WERI-Rb-1 (cell line): ENCODE results near the gene WDR59.

ENCODE experiments used
- DNase-seq: peaks from one replicate; pipeline ENCODE4 v3.0.0-alpha.2; 2020
- H3K27ac ChIP-seq: fragments of 250-450 bp; sonication (Bioruptor Pico); 2 replicates; pipeline ENCODE4 v1.5.1; 2020; ENCODE audit warnings: mild to moderate bottlenecking, moderate library complexity
- H3K27me3 ChIP-seq: fragments of 250-450 bp; sonication (Bioruptor Pico); 2 replicates; pipeline ENCODE4 v1.5.1; 2021; ENCODE audit warnings: mild to moderate bottlenecking, low read depth, moderate library complexity; ENCODE audit not compliant: insufficient read depth, severe bottlenecking
- H3K36me3 ChIP-seq: fragments of 250-450 bp; sonication (Bioruptor Pico); 2 replicates; pipeline ENCODE4 v1.5.1; 2020; ENCODE audit warnings: mild to moderate bottlenecking, moderate library complexity
- H3K4me3 ChIP-seq: 2 replicates; pipeline ENCODE4 v1.5.1; 2011; ENCODE audit warnings: low read depth, mild to moderate bottlenecking, control low read depth, low read length
- H3K9me3 ChIP-seq: fragments of 250-450 bp; sonication (Bioruptor Pico); 2 replicates; pipeline ENCODE4 v1.5.1; 2021; ENCODE audit warnings: mild to moderate bottlenecking, moderate library complexity; ENCODE audit not compliant: severe bottlenecking
- TF ChIP-seq, protein P1 (sequence below): IDR thresholded peaks from 2 replicates; pipeline ENCODE4 v1.5.1; 2011; ENCODE audit warnings: low read depth, mild to moderate bottlenecking, control low read depth, inconsistent platforms, low read length

The WDR59 gene

DNA sequence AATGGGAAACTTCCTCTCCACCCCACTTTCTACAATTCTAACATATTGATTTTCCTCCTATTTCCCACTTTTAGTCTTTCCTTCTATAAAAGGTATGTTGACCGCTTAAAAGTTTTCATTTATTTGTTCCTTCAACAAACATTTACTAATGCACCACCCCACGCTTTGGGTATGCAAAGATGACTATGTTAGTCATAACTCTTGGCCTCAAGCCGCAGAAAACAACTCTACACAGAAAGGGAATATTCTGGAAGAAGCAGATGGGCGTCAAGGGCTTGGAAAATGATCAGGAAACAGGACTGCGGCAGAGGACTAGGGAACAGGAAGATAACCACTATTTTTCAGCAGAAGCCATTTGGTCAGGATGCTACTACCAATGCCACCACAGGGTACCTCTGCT, 153.5 kb downstream of the WDR59 start:
- Histone ChIP-seq H3K27ac (no peak overlapping the region), H3K27me3 (peaks cover 4% of the 10 kb centered on the region), H3K9me3 (peaks cover 12% of the 10 kb centered on the region), H3K36me3 (no peaks in the 10 kb centered on the region), H3K4me3 (no peak overlapping the region)
- TF ChIP-seq, protein P1, sequence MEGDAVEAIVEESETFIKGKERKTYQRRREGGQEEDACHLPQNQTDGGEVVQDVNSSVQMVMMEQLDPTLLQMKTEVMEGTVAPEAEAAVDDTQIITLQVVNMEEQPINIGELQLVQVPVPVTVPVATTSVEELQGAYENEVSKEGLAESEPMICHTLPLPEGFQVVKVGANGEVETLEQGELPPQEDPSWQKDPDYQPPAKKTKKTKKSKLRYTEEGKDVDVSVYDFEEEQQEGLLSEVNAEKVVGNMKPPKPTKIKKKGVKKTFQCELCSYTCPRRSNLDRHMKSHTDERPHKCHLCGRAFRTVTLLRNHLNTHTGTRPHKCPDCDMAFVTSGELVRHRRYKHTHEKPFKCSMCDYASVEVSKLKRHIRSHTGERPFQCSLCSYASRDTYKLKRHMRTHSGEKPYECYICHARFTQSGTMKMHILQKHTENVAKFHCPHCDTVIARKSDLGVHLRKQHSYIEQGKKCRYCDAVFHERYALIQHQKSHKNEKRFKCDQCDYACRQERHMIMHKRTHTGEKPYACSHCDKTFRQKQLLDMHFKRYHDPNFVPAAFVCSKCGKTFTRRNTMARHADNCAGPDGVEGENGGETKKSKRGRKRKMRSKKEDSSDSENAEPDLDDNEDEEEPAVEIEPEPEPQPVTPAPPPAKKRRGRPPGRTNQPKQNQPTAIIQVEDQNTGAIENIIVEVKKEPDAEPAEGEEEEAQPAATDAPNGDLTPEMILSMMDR: no peak
- DNase-seq: no peak

DNA sequence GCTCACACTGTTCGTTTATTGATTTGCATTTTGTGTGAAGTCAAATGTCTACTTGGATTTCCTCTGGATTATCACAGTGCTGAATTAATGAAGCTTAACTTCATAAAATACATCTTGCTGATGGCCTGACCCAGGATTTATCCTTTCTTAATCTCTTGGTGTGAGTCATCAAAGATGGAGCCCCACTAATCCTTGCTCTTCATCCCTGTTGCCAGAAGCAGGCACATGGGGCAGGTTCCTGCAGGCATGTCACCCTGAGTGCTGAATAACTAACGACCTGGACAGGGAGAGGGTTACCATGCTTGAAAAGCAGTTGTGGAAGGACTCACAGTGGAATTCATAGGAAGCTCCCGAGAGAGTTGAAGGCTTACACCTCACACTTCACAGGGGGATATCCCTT, 154.3 kb downstream of the WDR59 start:
- TF ChIP-seq, protein P1: no peak
- H3K27ac ChIP-seq: no peak overlapping the region
- no peaks in the 10 kb centered on the region for H3K36me3 ChIP-seq
- peak; percentile 88 for DNase-seq
- H3K9me3 ChIP-seq: peaks cover 12% of the 10 kb centered on the region
- H3K4me3 ChIP-seq: no peak overlapping the region
- peaks cover 4% of the 10 kb centered on the region for H3K27me3 ChIP-seq

DNA sequence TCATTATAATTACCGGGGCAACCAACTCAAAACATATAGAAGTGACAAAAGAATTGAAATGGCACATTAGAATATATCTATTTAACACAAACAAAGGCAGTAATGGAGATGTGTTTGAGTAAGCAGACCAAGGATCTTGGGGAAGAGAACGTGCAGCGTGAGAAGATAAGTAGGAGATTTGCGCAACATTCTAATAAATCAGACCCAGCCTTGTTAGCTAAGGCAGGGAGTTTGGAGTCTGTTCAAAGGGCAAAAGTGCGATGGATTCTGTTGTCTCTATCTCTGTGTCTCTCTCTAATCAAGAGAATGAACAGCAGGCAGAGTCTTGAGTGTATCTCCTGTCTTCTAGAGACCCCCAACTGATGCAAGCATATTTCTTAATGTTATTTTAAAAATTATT, 155.3 kb downstream of the WDR59 start:
- H3K27me3 ChIP-seq: peaks cover 4% of the 10 kb centered on the region
- peaks cover 12% of the 10 kb centered on the region for H3K9me3 ChIP-seq
- no peak overlapping the region for H3K4me3 ChIP-seq
- DNase-seq: no peak
- H3K36me3 ChIP-seq: no peaks in the 10 kb centered on the region
- no peak overlapping the region for H3K27ac ChIP-seq
- TF ChIP-seq, protein P1: no peak

DNA sequence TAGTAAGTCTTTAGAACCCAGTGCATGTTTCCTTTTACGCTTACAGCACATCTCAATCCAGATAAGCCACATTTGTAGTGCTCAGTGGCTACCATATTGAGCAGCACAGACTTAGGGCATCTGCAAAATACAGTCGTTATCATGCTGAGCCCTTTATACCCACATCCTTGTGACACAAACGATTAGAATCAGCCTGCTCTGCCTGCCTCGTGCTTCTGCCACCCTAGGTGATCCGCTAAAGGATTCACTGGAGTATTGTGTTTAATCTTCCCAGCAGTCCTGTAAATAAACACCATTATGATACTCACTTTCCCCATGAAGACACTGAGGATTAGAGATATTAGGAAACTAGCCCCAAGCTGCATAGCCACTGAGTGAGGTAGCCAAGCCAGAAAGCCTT, 159.0 kb downstream of the WDR59 start:
- Histone ChIP-seq H3K27ac (no peak overlapping the region), H3K9me3 (peaks cover 12% of the 10 kb centered on the region), H3K4me3 (no peak overlapping the region), H3K36me3 (no peaks in the 10 kb centered on the region), H3K27me3 (peaks cover 4% of the 10 kb centered on the region)
- TF ChIP-seq, protein P1: no peak
- peak; percentile 86 for DNase-seq

DNA sequence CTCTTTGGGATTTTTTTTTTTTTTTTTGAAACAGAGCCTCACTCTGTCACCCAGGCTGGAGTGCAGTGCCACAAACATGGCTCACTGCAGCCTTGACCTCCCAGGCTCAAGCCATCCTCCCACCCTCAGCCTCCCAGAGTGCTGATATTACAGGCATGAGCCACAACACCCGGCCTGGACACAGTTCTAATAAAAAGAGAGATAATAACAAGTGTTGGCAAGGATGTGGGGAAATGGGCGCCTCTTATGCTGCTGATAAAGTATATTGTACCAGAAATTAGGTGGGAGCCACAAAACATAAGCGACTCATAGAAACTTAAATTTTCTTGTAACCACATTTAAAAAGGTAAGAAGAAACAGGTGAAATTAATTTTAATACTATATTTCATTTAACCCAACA, 159.9 kb downstream of the WDR59 start:
- Histone ChIP-seq H3K27ac (no peak overlapping the region), H3K9me3 (peaks cover 12% of the 10 kb centered on the region), H3K27me3 (peaks cover 4% of the 10 kb centered on the region), H3K4me3 (no peak overlapping the region), H3K36me3 (no peaks in the 10 kb centered on the region)
- TF ChIP-seq, protein P1: no peak
- no peak for DNase-seq
